OCI-LY1 (cell line): ENCODE data around the gene SMIM29.

ENCODE experiments used
- H2AFZ ChIP-seq: fragments of 200-600 bp; sonication (generic), shearing (Covaris generic); 2 replicates; pipeline ENCODE4 v1.6.0; 2014; ENCODE audit warnings: antibody characterized with exemption, mild to moderate bottlenecking, low read length
- H3F3A ChIP-seq: fragments of 200-600 bp; sonication (generic), shearing (Covaris generic); 2 replicates; pipeline ENCODE4 v1.6.0; 2014; ENCODE audit warnings: mild to moderate bottlenecking, antibody characterized with exemption, low read length, moderate library complexity; ENCODE audit not compliant: insufficient read depth
- H3K27ac ChIP-seq: fragments of 200-600 bp; sonication (generic); 2 replicates; pipeline ENCODE4 v1.5.1; 2014; ENCODE audit warnings: low read length, mixed run types, mild to moderate bottlenecking, low read depth; ENCODE audit not compliant: poor library complexity, severe bottlenecking
- H3K27me3 ChIP-seq: fragments of 200-600 bp; sonication (generic); 2 replicates; pipeline ENCODE4 v1.6.0; 2014; ENCODE audit warnings: antibody characterized with exemption, mild to moderate bottlenecking, low read length, moderate library complexity; ENCODE audit not compliant: insufficient read depth
- H3K36me3 ChIP-seq: fragments of 200-600 bp; sonication (generic); 2 replicates; pipeline ENCODE4 v1.6.1; 2014; ENCODE audit warnings: mild to moderate bottlenecking, antibody characterized with exemption, low read length, moderate library complexity, mixed read lengths; ENCODE audit not compliant: insufficient read depth
- H3K4me1 ChIP-seq: fragments of 200-600 bp; sonication (generic); 2 replicates; pipeline ENCODE4 v1.5.1; 2014; ENCODE audit warnings: mild to moderate bottlenecking, low read length, moderate library complexity; ENCODE audit not compliant: insufficient read depth, severe bottlenecking
- H3K4me2 ChIP-seq: fragments of 200-600 bp; sonication (generic), shearing (Covaris generic); 2 replicates; pipeline ENCODE4 v1.6.1; 2014; ENCODE audit warnings: low read length
- H3K4me3 ChIP-seq: fragments of 200-600 bp; sonication (generic); 2 replicates; pipeline ENCODE4 v1.5.1; 2014; ENCODE audit warnings: low read length, low read depth, mild to moderate bottlenecking, mixed read lengths; ENCODE audit not compliant: poor library complexity, severe bottlenecking
- H3K79me2 ChIP-seq: fragments of 200-600 bp; shearing (Covaris generic); 2 replicates; pipeline ENCODE4 v1.6.1; 2016; ENCODE audit warnings: mixed run types, low read length, mixed read lengths; ENCODE audit not compliant: insufficient read depth
- H3K9ac ChIP-seq: fragments of 200-600 bp; sonication (generic), shearing (Covaris generic); 2 replicates; pipeline ENCODE4 v1.6.1; 2014; ENCODE audit warnings: mild to moderate bottlenecking, low read length, mixed read lengths
- H3K9me2 ChIP-seq: fragments of 200-600 bp; sonication (generic), shearing (Covaris generic); 2 replicates; pipeline ENCODE4 v1.6.1; 2014; ENCODE audit warnings: low read depth, mild to moderate bottlenecking, low read length, mixed read lengths
- H3K9me3 ChIP-seq: fragments of 200-600 bp; shearing (Covaris generic); 2 replicates; pipeline ENCODE4 v1.6.1; 2014; ENCODE audit warnings: low read length, mixed read lengths
- H4K20me1 ChIP-seq: fragments of 200-600 bp; sonication (generic), shearing (Covaris generic); 2 replicates; pipeline ENCODE4 v1.6.0; 2016; ENCODE audit warnings: mild to moderate bottlenecking, low read length; ENCODE audit not compliant: insufficient read depth
- CTCF ChIP-seq: fragments of 200-600 bp; sonication (generic), shearing (Covaris generic); IDR thresholded peaks from 2 replicates; pipeline ENCODE4 v1.5.1; 2017; ENCODE audit warnings: mild to moderate bottlenecking, antibody characterized with exemption, low read length, moderate library complexity, mixed read lengths
- EZH2 ChIP-seq: fragments of 200-600 bp; sonication (generic), shearing (Covaris generic); IDR thresholded peaks from 2 replicates; pipeline ENCODE4 v1.8.0; 2017; ENCODE audit warnings: borderline replicate concordance, mixed run types, mild to moderate bottlenecking, antibody characterized with exemption, low read length, moderate library complexity, mixed read lengths

Gene SMIM29

GRCh38 chr6:34202329-34203201, 46.2 kb downstream of the SMIM29 start:
- no peak overlapping the region for H3K27ac ChIP-seq
- no peak overlapping the region for H3K4me3 ChIP-seq
- H3K36me3 ChIP-seq: no peaks in the 10 kb centered on the region
- no peaks in the 10 kb centered on the region for H4K20me1 ChIP-seq
- H3K9me2 ChIP-seq: no peaks in the 10 kb centered on the region
- 0 out of 2 replicates have a peak, but pooled peaks cover 4% of the 10 kb centered on the region for H3K9me3 ChIP-seq
- H3K9ac ChIP-seq: no peak overlapping the region
- no peak for TF ChIP-seq EZH2
- no peak for TF ChIP-seq CTCF
- no peaks in the 10 kb centered on the region for H3F3A ChIP-seq
- no peak overlapping the region for H3K4me2 ChIP-seq
- H2AFZ ChIP-seq: no peak overlapping the region
- no peaks in the 10 kb centered on the region for H3K79me2 ChIP-seq
- 0 out of 2 replicates have a peak, but pooled peaks cover 3% of the 10 kb centered on the region for H3K27me3 ChIP-seq
- H3K4me1 ChIP-seq: no peaks in the 10 kb centered on the region

- H3K27ac ChIP-seq: no peak overlapping the region
- H3K9ac ChIP-seq: no peak overlapping the region
- no peaks in the 10 kb centered on the region for H4K20me1 ChIP-seq
- TF ChIP-seq EZH2: no peak
- no peak for TF ChIP-seq CTCF
- H3K9me2 ChIP-seq: no peaks in the 10 kb centered on the region
- H2AFZ ChIP-seq: no peak overlapping the region
- no peaks in the 10 kb centered on the region for H3K79me2 ChIP-seq
- H3K4me3 ChIP-seq: no peak overlapping the region
- 0 out of 2 replicates have a peak, but pooled peaks cover 4% of the 10 kb centered on the region for H3K9me3 ChIP-seq
- peaks cover 3% of the 10 kb centered on the region for H3K4me1 ChIP-seq
- H3K4me2 ChIP-seq: no peak overlapping the region
- H3K27me3 ChIP-seq: no peaks in the 10 kb centered on the region
- H3F3A ChIP-seq: no peaks in the 10 kb centered on the region
- H3K36me3 ChIP-seq: no peaks in the 10 kb centered on the region
Observed at GRCh38 chr6:34201455-34202107, 47.2 kb downstream of the SMIM29 start.

GRCh38 chr6:34200340-34200971, 48.4 kb downstream of the SMIM29 start:
- no peaks in the 10 kb centered on the region for H3K9me2 ChIP-seq
- no peaks in the 10 kb centered on the region for H3K36me3 ChIP-seq
- H2AFZ ChIP-seq: no peak overlapping the region
- 0 out of 2 replicates have a peak, but pooled peaks cover 4% of the 10 kb centered on the region for H3K9me3 ChIP-seq
- no peak overlapping the region for H3K9ac ChIP-seq
- H3F3A ChIP-seq: no peaks in the 10 kb centered on the region
- no peak overlapping the region for H3K27ac ChIP-seq
- H3K27me3 ChIP-seq: no peaks in the 10 kb centered on the region; the same call in 1 of the 2 replicates
- TF ChIP-seq EZH2 (no peak), CTCF (no peak)
- no peak overlapping the region for H3K4me3 ChIP-seq
- peaks cover 10% of the 10 kb centered on the region for H3K4me1 ChIP-seq
- H3K4me2 ChIP-seq: no peak overlapping the region
- no peaks in the 10 kb centered on the region for H3K79me2 ChIP-seq
- H4K20me1 ChIP-seq: no peaks in the 10 kb centered on the region
